GM13976 (cell line): ENCODE data around the gene P2RX7.
"Not testable (repeated sequence)": the region's sequence is repeated elsewhere in the genome, so short reads cannot be mapped to it uniquely, and the experiment has no call there.

Experiments
- DNase-seq: peaks from one replicate; pipeline ENCODE4 v3.0.0; 2012; ENCODE audit warnings: low spot score
- in situ Hi-C: fragments of 300-500 bp; cut with MboI; formaldehyde crosslinking; loops from one replicate; pipeline ENCODE4 v1.12.0; 2022; ENCODE audit warnings: low sequenced_read_pairs, mixed read lengths, inconsistent platforms; ENCODE audit not compliant: unreplicated experiment
- TF ChIP-seq, protein P1 (sequence below): IDR thresholded peaks from 2 replicates; pipeline ENCODE4 v1.5.1; 2012; ENCODE audit warnings: borderline replicate concordance, mild to moderate bottlenecking; ENCODE audit not compliant: insufficient read depth; ENCODE audit errors: extremely low read depth, missing control alignments, control extremely low read depth

The P2RX7 gene

DNA sequence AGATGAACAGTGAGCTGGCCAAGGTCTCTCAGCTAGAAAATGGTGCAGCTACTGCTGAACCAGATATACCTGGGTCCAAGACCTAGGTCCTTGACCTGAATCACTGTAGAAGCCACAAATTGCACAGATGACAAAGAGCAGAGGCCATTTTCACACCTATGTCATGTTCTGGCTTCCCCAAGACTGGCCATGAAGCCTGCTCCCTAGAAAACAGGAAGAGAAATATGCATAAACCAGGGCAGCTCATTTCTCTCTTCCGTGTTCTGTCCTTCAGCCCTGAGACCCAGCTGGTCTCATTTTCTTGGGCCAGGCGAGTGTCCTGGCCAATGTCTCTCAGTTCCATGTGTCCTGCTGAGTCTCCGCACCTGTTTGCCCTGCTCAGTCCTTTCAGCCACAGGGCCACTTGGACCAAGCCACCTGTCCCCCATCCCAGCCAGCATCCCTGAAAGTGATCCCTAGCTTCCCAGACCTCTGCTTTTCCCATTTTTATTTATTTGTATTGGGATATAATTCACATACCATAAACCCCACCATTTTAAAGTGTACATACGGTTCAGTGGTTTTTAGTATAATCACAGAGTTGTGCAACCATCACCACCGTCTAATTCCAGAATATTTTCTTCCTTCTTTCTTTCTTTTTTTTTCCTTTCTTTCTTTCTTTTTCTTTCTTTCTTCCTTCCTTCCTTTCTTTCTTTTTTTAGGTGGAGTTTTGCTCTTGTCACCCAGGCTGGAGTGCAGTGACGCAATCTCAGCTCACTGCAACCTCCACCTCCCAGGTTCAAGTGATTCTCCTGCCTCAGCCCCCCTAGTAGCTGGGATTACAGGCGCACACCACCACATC lies 27.0 kb downstream of the P2RX7 start:
- peak; percentile 64 for DNase-seq
- TF ChIP-seq, protein P1, sequence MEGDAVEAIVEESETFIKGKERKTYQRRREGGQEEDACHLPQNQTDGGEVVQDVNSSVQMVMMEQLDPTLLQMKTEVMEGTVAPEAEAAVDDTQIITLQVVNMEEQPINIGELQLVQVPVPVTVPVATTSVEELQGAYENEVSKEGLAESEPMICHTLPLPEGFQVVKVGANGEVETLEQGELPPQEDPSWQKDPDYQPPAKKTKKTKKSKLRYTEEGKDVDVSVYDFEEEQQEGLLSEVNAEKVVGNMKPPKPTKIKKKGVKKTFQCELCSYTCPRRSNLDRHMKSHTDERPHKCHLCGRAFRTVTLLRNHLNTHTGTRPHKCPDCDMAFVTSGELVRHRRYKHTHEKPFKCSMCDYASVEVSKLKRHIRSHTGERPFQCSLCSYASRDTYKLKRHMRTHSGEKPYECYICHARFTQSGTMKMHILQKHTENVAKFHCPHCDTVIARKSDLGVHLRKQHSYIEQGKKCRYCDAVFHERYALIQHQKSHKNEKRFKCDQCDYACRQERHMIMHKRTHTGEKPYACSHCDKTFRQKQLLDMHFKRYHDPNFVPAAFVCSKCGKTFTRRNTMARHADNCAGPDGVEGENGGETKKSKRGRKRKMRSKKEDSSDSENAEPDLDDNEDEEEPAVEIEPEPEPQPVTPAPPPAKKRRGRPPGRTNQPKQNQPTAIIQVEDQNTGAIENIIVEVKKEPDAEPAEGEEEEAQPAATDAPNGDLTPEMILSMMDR = no peak
- in situ Hi-C loops = no loop called here

DNA sequence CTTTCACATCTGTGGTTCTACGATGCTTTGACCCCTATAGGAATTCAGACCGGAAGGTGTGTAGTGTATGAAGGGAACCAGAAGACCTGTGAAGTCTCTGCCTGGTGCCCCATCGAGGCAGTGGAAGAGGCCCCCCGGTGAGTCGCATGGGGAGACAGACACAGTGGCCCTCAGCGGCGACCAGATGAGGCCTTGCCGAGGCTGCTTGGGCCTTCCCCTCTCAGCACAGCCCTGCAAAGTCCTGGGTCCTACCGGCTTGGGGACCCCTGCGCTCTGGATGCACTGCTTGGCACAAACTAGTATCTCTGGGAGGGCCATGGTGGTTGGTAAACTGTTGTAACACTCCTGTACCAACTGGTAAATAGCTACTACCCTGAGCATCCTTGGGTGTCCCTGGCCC lies 29.7 kb downstream of the P2RX7 start:
- TF ChIP-seq, protein P1 = no peak
- in situ Hi-C loops = no loop called here

DNA sequence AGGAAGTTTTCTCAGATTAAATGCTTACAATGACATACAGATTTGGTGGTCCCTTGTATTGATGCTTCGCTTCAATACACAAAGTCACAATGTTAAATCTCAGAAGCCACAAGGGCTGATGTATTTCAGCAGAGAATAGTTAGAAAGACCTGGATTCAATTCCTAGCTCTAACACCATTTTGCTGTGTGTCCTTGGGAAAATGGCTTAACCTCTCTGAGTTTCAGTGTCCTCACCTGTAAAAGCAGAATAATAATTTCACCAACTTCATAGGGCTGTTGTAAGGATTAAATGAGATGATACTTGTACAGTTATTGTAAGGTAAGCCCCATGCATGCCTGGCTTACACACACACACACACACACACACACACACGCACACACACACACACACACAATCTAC lies 30.3 kb downstream of the P2RX7 start:
- TF ChIP-seq, protein P1 = no peak
- DNase-seq = no peak
- in situ Hi-C loops = no loop called here

More for the DNA sequence above, 29.7 kb downstream of the P2RX7 start:
- no peak for DNase-seq

DNA sequence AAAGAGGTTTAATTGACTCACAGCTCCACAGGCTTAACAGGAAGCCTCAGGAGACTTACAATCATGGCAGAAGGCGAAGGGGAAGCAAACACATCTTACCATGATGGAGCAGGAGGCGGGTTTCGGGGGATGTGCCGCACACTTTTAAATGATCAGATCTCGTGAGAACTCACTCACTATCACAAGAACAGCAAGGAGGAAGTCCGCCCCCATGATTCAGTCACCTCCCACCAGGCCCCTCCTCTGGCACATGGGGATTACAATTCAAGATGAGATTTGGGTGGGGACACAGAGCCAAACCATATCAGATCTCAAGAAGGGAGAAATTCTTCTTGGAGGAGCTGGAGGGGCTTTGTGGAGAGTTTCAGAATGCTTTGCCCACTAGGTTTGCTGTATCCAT lies 32.2 kb downstream of the P2RX7 start:
- in situ Hi-C loops, DNase-seq: not testable (repeated sequence)

DNA sequence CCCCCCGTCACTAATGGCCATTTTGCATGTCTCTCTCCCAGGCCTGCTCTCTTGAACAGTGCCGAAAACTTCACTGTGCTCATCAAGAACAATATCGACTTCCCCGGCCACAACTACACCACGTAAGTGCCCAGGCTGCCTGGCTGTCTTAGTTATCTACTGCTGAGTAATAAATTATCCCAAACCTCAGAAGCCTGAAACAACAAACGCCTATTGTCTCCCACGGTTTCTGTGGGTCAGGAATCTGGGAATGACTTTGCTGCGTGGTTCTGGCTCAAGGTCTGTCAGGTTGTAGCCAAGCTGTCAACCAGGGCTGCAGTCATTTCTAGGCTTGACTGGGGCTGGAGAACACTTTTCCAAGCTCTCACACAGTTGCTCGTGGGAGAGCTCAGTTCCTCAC lies 32.6 kb downstream of the P2RX7 start:
- no peak for DNase-seq
- in situ Hi-C loops = no loop called here
- TF ChIP-seq, protein P1 = no peak

DNA sequence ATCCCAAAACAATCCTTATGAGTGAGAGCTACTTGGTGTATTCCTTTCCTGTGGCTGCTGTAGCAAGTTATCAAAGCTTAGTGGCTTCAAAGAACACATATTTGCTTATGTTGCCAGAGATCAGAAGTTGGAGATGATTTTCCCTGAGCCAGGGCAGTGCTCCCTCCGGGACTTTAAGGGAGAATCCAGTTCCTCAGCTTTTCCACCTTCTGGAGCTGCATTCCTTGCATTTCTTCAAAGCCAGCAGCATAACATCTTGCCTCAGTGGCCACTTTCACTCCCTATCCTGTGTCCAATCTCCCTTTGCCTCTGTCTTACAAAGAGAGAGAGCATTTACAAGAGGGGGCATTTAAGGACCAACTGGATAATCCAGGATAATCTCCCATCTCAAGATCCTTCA lies 33.7 kb downstream of the P2RX7 start:
- no peak for DNase-seq
- TF ChIP-seq, protein P1 = no peak
- in situ Hi-C loops = no loop called here

DNA sequence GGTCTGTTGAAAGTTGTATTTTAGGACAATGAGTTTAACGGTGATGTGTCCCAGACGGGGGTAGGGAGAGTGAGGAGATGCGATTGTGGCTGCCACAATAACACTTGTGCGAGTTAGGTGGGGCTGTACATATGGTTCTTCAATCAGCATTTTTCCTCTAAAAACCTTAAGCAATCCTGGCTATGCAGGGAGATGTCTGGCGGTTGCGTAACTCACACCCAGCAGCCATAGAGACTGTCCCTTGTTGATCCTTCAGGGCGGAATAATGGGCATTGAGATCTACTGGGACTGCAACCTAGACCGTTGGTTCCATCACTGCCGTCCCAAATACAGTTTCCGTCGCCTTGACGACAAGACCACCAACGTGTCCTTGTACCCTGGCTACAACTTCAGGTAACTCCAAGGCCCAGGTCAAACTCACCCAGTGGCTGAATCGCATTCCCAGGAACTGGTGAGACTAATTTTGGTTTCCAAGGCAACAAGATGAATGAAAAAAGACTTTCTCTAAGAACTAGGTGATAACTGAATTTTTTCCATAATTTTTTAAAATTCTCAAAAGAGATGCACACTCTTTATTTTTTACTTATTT lies 34.6 kb downstream of the P2RX7 start:
- DNase-seq = no peak
- in situ Hi-C loops = no loop called here
- TF ChIP-seq, protein P1 = no peak
